ENCODE results near the gene AFF1.

GRCh38 chr4:86947501-86948120, 12.8 kb downstream of the AFF1 start:
- TF ChIP-seq CTCF (IDR thresholded peaks at IDR 0.05) = no peak
- no peak for TF ChIP-seq EP300 (IDR thresholded peaks at IDR 0.05)
